GM19193 (cell line): ENCODE measurements around the gene C19orf85.

Experiments used
- POLR2A ChIP-seq: IDR thresholded peaks from 4 replicates; pipeline ENCODE4 v1.6.1; 2011; ENCODE audit not compliant: insufficient read depth, insufficient read length; ENCODE audit errors: extremely low read depth

C19orf85 gene

DNA sequence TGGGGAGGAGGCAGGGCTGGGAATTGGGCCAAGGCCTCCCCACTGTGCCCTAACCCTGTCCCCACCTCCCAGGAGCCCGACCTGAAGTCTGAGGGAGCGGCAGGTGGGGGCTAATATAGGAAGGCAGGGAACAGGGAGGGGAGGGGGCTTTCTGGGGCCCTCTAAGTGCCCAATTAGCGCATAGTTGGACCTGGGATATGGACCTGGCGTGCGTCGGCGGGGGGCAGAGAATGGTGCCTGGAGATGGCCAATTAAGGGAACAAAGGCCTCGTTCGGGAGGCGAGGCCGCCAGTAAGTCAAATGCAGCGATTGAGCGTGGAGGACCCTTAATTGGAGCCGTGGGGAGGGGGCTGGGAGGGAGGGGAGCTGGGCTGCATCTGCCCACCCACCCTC is at the start of gene C19orf85:
C19orf85 (minus strand) TSS at position 90 of the 393 bp plus-strand sequence. CDS start 197 bp downstream, outside the sequence.
- TF ChIP-seq POLR2A, result no peak

- TF ChIP-seq POLR2A, result no peak
These were observed 43.6 kb upstream of the C19orf85 start for GRCh38 chr19:55508120-55508519.

DNA sequence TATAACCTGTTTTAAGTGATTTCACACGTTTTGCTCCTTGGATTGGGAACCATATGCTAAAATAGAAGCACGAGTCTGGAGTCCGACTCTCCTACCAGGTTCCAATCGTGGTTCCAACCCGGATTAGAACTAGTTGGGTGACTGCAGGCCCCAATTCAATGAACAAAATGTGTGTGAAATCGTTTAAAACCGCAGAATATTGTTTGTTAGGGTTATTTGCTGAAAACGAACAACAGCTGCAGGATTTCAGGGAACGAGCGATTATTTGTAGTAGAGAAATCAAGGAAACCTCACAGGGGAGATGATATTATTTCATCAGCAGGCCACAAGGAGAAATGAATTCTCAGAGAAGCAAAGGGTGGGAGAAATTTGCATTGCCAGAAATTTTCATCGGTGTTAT is 40.4 kb upstream of the C19orf85 start:
- no peak for TF ChIP-seq POLR2A

- TF ChIP-seq POLR2A, result no peak
These were observed 39.7 kb upstream of the C19orf85 start for GRCh38 chr19:55504252-55504603.

DNA sequence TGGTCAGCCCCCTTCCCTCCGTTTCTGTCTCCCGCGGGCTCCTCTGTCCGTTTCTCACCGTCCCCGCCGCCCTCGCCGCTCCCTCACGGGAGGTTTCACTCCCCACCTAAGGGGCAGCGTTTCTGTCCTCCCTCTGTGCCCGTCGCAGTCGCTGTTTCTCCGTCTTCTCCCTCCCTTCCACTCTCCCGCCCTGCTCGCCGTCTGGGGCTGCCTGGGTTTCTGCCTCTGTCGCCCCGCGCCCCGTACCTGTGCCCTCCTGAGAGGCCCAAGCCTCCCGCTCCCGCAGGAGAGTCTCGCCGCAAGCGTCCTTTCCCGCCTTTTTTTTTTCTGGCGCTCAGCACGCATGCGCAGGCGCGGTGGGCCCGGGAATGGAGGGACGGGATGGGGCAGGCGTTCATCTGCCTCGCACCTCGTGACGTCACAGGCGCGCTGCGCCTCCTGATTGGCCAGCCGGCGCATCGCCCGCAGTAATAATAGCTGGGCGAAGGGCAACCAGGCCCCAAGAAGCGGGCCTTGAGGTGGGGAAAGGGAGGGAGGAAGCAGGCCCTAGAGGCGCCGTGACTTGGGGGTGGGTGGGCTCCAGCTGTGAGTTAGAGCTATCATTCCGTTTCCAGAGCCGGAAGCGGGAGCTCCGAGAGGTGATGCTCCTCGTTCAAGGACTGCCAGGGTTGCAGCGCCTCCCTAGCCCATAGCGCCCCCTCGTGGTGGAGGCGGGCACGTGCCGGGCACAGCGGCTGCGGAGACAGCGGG is 39.1 kb upstream of the C19orf85 start:
- TF ChIP-seq POLR2A, result no peak

- TF ChIP-seq POLR2A, result no peak
These were observed 38.6 kb upstream of the C19orf85 start for GRCh38 chr19:55503157-55503501.

DNA sequence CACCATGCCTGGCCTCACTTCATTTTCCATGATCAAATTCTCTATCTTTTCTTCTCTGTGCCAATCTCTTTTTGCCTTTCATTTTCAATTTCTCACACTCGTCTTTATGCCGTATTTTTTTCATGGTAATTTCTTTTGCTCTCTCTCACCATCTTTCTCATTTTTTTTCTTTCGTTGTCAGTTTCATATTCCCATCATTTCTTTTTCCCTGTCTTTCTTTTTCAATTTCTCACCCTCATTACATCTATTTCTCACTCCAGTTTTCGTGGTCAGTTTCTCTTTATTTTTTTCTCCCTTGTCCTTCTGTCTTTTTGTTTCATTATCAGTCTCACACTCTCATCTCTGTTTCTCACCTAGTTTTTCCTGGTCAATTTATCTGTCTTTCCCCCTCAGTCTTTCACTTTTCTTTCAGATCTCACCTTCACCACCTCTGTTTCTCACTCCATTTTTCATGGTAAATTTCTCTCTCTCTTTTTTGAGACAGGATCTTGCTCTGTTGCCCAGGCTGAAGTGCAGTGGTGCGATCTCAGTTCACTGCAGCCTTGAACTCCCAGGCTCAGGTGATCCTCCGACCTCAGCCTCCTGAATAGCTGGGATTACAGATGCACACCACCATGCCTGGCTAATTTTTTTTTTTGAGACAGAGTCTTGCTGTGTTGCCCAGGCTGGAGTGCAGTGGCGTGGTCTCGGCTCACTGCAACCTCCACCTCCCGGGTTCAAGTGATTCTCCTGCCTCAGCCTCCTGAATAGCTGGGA is 37.8 kb upstream of the C19orf85 start:
- TF ChIP-seq POLR2A, result no peak

- TF ChIP-seq POLR2A, result no peak
These were observed 35.9 kb upstream of the C19orf85 start for GRCh38 chr19:55500368-55500952.

DNA sequence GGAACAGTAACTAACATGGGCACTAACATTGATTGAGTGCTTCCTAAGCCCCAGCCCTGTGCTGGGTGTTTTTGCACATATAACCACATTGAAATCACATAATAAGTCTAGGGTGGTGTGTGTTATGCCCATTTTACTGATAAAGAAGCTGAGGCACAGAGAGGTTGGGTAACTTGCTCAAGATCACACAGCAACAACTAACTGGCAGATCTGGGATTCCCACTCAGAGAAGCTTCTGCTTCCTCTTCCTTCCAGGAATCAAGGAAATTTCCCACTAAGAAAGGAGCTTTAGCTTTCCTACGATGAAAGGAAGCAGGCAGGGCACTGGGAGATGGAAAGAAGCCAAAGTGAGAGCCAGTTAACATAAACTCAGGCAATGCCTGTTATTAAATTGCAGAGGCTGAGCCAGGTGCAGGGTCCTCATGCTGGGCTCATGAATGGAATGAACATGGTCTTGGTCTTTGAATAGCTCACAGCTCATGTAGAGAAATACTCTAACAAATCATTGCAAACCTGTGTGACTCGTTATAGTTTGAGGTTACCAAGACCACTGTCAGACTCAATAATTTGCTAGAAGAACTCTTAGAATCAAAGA is 33.8 kb upstream of the C19orf85 start:
- no peak for TF ChIP-seq POLR2A

GRCh38 chr19:55497763-55498162 is 33.2 kb upstream of the C19orf85 start:
- no peak for TF ChIP-seq POLR2A

- no peak for TF ChIP-seq POLR2A
These were observed 31.2 kb upstream of the C19orf85 start for GRCh38 chr19:55495646-55496349.

GRCh38 chr19:55494172-55494761 is 29.7 kb upstream of the C19orf85 start:
- no peak for TF ChIP-seq POLR2A

GRCh38 chr19:55493645-55494171 is 29.2 kb upstream of the C19orf85 start:
- no peak for TF ChIP-seq POLR2A

GRCh38 chr19:55493052-55493644 is 28.6 kb upstream of the C19orf85 start:
- TF ChIP-seq POLR2A, result no peak
